DND-41 (cell line): ENCODE measurements around the gene ROBO2.
A peak's percentile ranks its signal among the peaks of the same experiment; 100 is the strongest.

Source experiments
- ATAC-seq: fragments of 200-7000 bp; cut with Tn5 transposase; 3 replicates; pipeline ENCODE4 v1.9.1; 2021; ENCODE audit warnings: low read depth; ENCODE audit not compliant: insufficient read depth
- DNase-seq: peaks from one replicate; pipeline ENCODE4 v3.0.0-alpha.2; 2020
- H2AFZ ChIP-seq: 2 replicates; pipeline ENCODE4 v1.6.0; 2012; ENCODE audit warnings: low read depth, low read length
- H3K27ac ChIP-seq: 2 replicates; pipeline ENCODE4 v1.5.1; 2012; ENCODE audit warnings: low read length, inconsistent platforms
- H3K27me3 ChIP-seq: fragments of 200-600 bp; sonication (generic); 2 replicates; pipeline ENCODE4 v1.6.0; 2012; ENCODE audit warnings: low read length, mild to moderate bottlenecking, inconsistent platforms; ENCODE audit not compliant: insufficient read depth, poor library complexity
- H3K36me3 ChIP-seq: 2 replicates; pipeline ENCODE4 v1.5.1; 2012; ENCODE audit warnings: low read length, inconsistent platforms; ENCODE audit not compliant: insufficient read depth
- H3K4me1 ChIP-seq: 2 replicates; pipeline ENCODE4 v1.5.1; 2012; ENCODE audit warnings: mild to moderate bottlenecking, low read length; ENCODE audit not compliant: insufficient read depth
- H3K4me2 ChIP-seq: 2 replicates; pipeline ENCODE4 v1.6.0; 2012; ENCODE audit warnings: mild to moderate bottlenecking, moderate library complexity, low read length, inconsistent platforms; ENCODE audit not compliant: insufficient read depth
- H3K4me3 ChIP-seq, 2 experiments: fragments of 200-600 bp in 1 of 2; shearing (Covaris generic) in 1 of 2; 2 replicates each; pipeline ENCODE4 v1.5.1; 2012 to 2016; ENCODE audit warnings: inconsistent platforms in 2 of 2, low read length in 2 of 2, mild to moderate bottlenecking in 2 of 2, low read depth in 1 of 2, moderate library complexity in 1 of 2
- H3K79me2 ChIP-seq: 2 replicates; pipeline ENCODE4 v1.6.0; 2012; ENCODE audit warnings: low read length, inconsistent platforms; ENCODE audit not compliant: insufficient read depth
- H3K9ac ChIP-seq: 2 replicates; pipeline ENCODE4 v1.6.0; 2012; ENCODE audit warnings: low read depth, mild to moderate bottlenecking, inconsistent platforms, low read length, moderate library complexity
- H3K9me3 ChIP-seq: 2 replicates; pipeline ENCODE4 v1.5.1; 2012; ENCODE audit warnings: low read length, moderate library complexity, mild to moderate bottlenecking, inconsistent platforms; ENCODE audit not compliant: insufficient read depth, severe bottlenecking
- H4K20me1 ChIP-seq: 2 replicates; pipeline ENCODE4 v1.6.0; 2012; ENCODE audit warnings: low read length; ENCODE audit not compliant: insufficient read depth
- CTCF ChIP-seq: IDR thresholded peaks from 2 replicates; pipeline ENCODE4 v1.5.1; 2012; ENCODE audit warnings: borderline replicate concordance, low read length, moderate library complexity, mild to moderate bottlenecking; ENCODE audit not compliant: poor library complexity, severe bottlenecking; ENCODE audit errors: extremely low read depth
- EZH2 ChIP-seq: IDR thresholded peaks from 3 replicates; pipeline ENCODE4 v1.6.1; 2012; ENCODE audit warnings: borderline replicate concordance, low read depth, mild to moderate bottlenecking, moderate library complexity, low read length, inconsistent platforms; ENCODE audit not compliant: severe bottlenecking

ROBO2 gene

GRCh38 chr3:77248420-77248819, 208.5 kb downstream of the ROBO2 start:
- Histone ChIP-seq H3K27me3 (no peaks in the 10 kb centered on the region), H3K4me2 (no peak overlapping the region), H3K4me3 (no peak overlapping the region), H3K27ac (no peak overlapping the region), H3K4me1 (no peaks in the 10 kb centered on the region), H3K9me3 (no peaks in the 10 kb centered on the region), H2AFZ (no peak overlapping the region), H4K20me1 (no peaks in the 10 kb centered on the region), H3K36me3 (no peaks in the 10 kb centered on the region), H3K9ac (no peak overlapping the region), H3K79me2 (no peaks in the 10 kb centered on the region)
- DNase-seq (no peak), ATAC-seq (no peak)
- TF ChIP-seq EZH2 (no peak), CTCF (no peak)

- no peaks in the 10 kb centered on the region for H3K9me3 ChIP-seq
These were observed 211.2 kb downstream of the ROBO2 start for GRCh38 chr3:77251136-77251535.

GRCh38 chr3:77254967-77255831, 215.3 kb downstream of the ROBO2 start:
- ATAC-seq, result peak; percentile 78
- peak; percentile 39 for DNase-seq
- Histone ChIP-seq H3K4me2 (no peak overlapping the region), H3K4me1 (no peaks in the 10 kb centered on the region), H2AFZ (no peak overlapping the region), H3K79me2 (no peaks in the 10 kb centered on the region), H3K9ac (no peak overlapping the region), H3K27ac (no peak overlapping the region), H4K20me1 (no peaks in the 10 kb centered on the region), H3K9me3 (no peaks in the 10 kb centered on the region), H3K36me3 (no peaks in the 10 kb centered on the region), H3K27me3 (no peaks in the 10 kb centered on the region), H3K4me3 (no peak overlapping the region)
- TF ChIP-seq CTCF (peak; percentile 71), EZH2 (no peak)

More at GRCh38 chr3:77251136-77251535, 211.2 kb downstream of the ROBO2 start:
- DNase-seq (no peak), ATAC-seq (no peak)
- H3K9ac ChIP-seq, result no peak overlapping the region
- TF ChIP-seq EZH2 (no peak), CTCF (no peak)
- H4K20me1 ChIP-seq, result no peaks in the 10 kb centered on the region
- H3K79me2 ChIP-seq, result no peaks in the 10 kb centered on the region
- H3K27ac ChIP-seq, result no peak overlapping the region
- no peaks in the 10 kb centered on the region for H3K36me3 ChIP-seq
- H3K4me1 ChIP-seq, result no peaks in the 10 kb centered on the region
- no peaks in the 10 kb centered on the region for H3K27me3 ChIP-seq
- no peak overlapping the region for H3K4me3 ChIP-seq
- H3K4me2 ChIP-seq, result no peak overlapping the region
- no peak overlapping the region for H2AFZ ChIP-seq
